WTC11 (cell line): ENCODE measurements around the gene PKP3. TPM values are rescaled to one million over a fixed set of nuclear protein-coding genes. Genes with fewer than 3 reads are reported as not detected.

ENCODE experiments used
- ATAC-seq: fragments of 200-7000 bp; cut with Tn5 transposase; 2 replicates; pipeline ENCODE4 v1.10.0; 2021; ENCODE audit warnings: mild to moderate bottlenecking, moderate library complexity
- CTCF ChIA-PET: fragments of 300-600 bp; sonication (Branson Sonifier 250); formaldehyde crosslinking; loops from one replicate; lab custom pipeline; 2021; ENCODE audit warnings: antibody characterized with exemption; lab: Charles Lee
- POLR2A ChIA-PET: fragments of 350-600 bp; sonication (Branson Sonifier 250); formaldehyde crosslinking; loops from one replicate; lab custom pipeline; 2021; ENCODE audit warnings: antibody characterized with exemption; lab: Charles Lee
- DNase-seq: peaks from one replicate; pipeline ENCODE4 v3.0.0; 2021; ENCODE audit warnings: low spot score
- H3K27ac Mint-ChIP-seq: 2 replicates; pipeline ENCODE4 v1.8.0; 2021; ENCODE audit warnings: mixed read lengths
- H3K27me3 Mint-ChIP-seq: 2 replicates; pipeline ENCODE4 v1.8.0; 2021; ENCODE audit warnings: low read depth, mild to moderate bottlenecking, moderate library complexity, mixed read lengths
- H3K36me3 Mint-ChIP-seq: 2 replicates; pipeline ENCODE4 v1.8.0; 2021; ENCODE audit warnings: mixed read lengths
- H3K4me1 Mint-ChIP-seq: 2 replicates; pipeline ENCODE4 v1.8.0; 2022; ENCODE audit warnings: mixed read lengths
- H3K4me3 Mint-ChIP-seq: 2 replicates; pipeline ENCODE4 v1.8.0; 2021; ENCODE audit warnings: mild to moderate bottlenecking, moderate library complexity, mixed read lengths
- H3K9me3 Mint-ChIP-seq: 2 replicates; pipeline ENCODE4 v1.8.0; 2021; ENCODE audit warnings: mixed read lengths
- ATF1 ChIP-seq: sonication (generic); formaldehyde crosslinking; IDR thresholded peaks from 2 replicates; pipeline ENCODE4 v1.8.1; 2023; ENCODE audit warnings: mild to moderate bottlenecking, moderate library complexity, missing genetic modification reagents
- ELF4 ChIP-seq: sonication (generic); formaldehyde crosslinking; IDR thresholded peaks from 2 replicates; pipeline ENCODE4 v1.8.1; 2022; ENCODE audit warnings: low read depth, mild to moderate bottlenecking, moderate library complexity, missing genetic modification reagents
- EMX1 ChIP-seq: fragments of 250-450 bp; sonication (Bioruptor Pico); IDR thresholded peaks from 2 replicates; pipeline ENCODE4 v1.8.0; 2021; ENCODE audit warnings: mild to moderate bottlenecking
- ETV6 ChIP-seq: sonication (generic); formaldehyde crosslinking; IDR thresholded peaks from 2 replicates; pipeline ENCODE4 v1.8.1; 2022; ENCODE audit warnings: mild to moderate bottlenecking, missing genetic modification reagents
- FOXK1 ChIP-seq: sonication (generic); formaldehyde crosslinking; IDR thresholded peaks from 2 replicates; pipeline ENCODE4 v1.8.0; 2022; ENCODE audit warnings: mild to moderate bottlenecking, moderate library complexity, missing genetic modification reagents
- FOXP1 ChIP-seq: sonication (generic); formaldehyde crosslinking; IDR thresholded peaks from 2 replicates; pipeline ENCODE4 v1.8.0; 2022; ENCODE audit warnings: missing genetic modification reagents, mild to moderate bottlenecking, moderate library complexity, borderline replicate concordance
- GTF2I ChIP-seq: fragments of 250-450 bp; sonication (Bioruptor Pico); conservative IDR thresholded peaks from 2 replicates; pipeline ENCODE4 v1.4.0; 2021; ENCODE audit warnings: mild to moderate bottlenecking
- NFATC4 ChIP-seq: fragments of 250-450 bp; sonication (Bioruptor Pico); IDR thresholded peaks from 2 replicates; pipeline ENCODE4 v1.9.0; 2021; ENCODE audit warnings: mild to moderate bottlenecking
- NFYB ChIP-seq: sonication (generic); formaldehyde crosslinking; conservative IDR thresholded peaks from 2 replicates; pipeline ENCODE4 v1.8.0; 2022; ENCODE audit warnings: low read depth, missing genetic modification reagents
- NR3C1 ChIP-seq: sonication (generic); formaldehyde crosslinking; conservative IDR thresholded peaks from 2 replicates; pipeline ENCODE4 v1.8.1; 2023; ENCODE audit warnings: low read depth, mild to moderate bottlenecking, missing genetic modification reagents
- SMAD3 ChIP-seq: sonication (generic); formaldehyde crosslinking; IDR thresholded peaks from 2 replicates; pipeline ENCODE4 v1.8.0; 2022; ENCODE audit warnings: missing genetic modification reagents, mild to moderate bottlenecking, borderline replicate concordance
- SOX15 ChIP-seq: fragments of 250-450 bp; sonication (Bioruptor Pico); IDR thresholded peaks from 2 replicates; pipeline ENCODE4 v1.9.0; 2021; ENCODE audit warnings: mild to moderate bottlenecking
- SP1 ChIP-seq: sonication (generic); formaldehyde crosslinking; conservative IDR thresholded peaks from 2 replicates; pipeline ENCODE4 v1.8.1; 2022; ENCODE audit warnings: missing genetic modification reagents
- TCF7 ChIP-seq: sonication (generic); formaldehyde crosslinking; IDR thresholded peaks from 2 replicates; pipeline ENCODE4 v1.8.0; 2022; ENCODE audit warnings: mild to moderate bottlenecking, low read depth, missing genetic modification reagents, moderate library complexity
- ZNF138 ChIP-seq: sonication (generic); formaldehyde crosslinking; conservative IDR thresholded peaks from 2 replicates; pipeline ENCODE4 v1.8.1; 2022; ENCODE audit warnings: mild to moderate bottlenecking, moderate library complexity, missing genetic modification reagents
- ZNF263 ChIP-seq: sonication (generic); formaldehyde crosslinking; IDR thresholded peaks from 2 replicates; pipeline ENCODE4 v1.8.1; 2022; ENCODE audit warnings: low read depth, mild to moderate bottlenecking, moderate library complexity, missing genetic modification reagents
- total RNA-seq: library from RNA; stranded (reverse); gene quantifications from 3 replicates; pipeline ENCODE4 v1.2.3, GENCODE V29; 2021
- TF ChIP-seq, protein P1 (sequence below): fragments of 250-450 bp; sonication (Bioruptor Pico); conservative IDR thresholded peaks from 2 replicates; pipeline ENCODE4 v1.9.0; 2021; ENCODE audit warnings: mild to moderate bottlenecking
- TF ChIP-seq, protein P2 (sequence below): sonication (generic); formaldehyde crosslinking; IDR thresholded peaks from 2 replicates; pipeline ENCODE4 v1.8.0; 2023; ENCODE audit warnings: missing genetic modification reagents
- TF ChIP-seq, protein P3 (sequence below): sonication (generic); formaldehyde crosslinking; conservative IDR thresholded peaks from 2 replicates; pipeline ENCODE4 v1.8.1; 2022; ENCODE audit warnings: mild to moderate bottlenecking, missing genetic modification reagents
- TF ChIP-seq, protein P4 (sequence below): sonication (generic); formaldehyde crosslinking; IDR thresholded peaks from 2 replicates; pipeline ENCODE4 v1.8.1; 2022; ENCODE audit warnings: missing genetic modification reagents, borderline replicate concordance
- TF ChIP-seq, protein P5 (sequence below): sonication (generic); formaldehyde crosslinking; IDR thresholded peaks from 2 replicates; pipeline ENCODE4 v1.8.1; 2022; ENCODE audit warnings: mild to moderate bottlenecking, missing genetic modification reagents, moderate library complexity, borderline replicate concordance
- TF ChIP-seq, protein P6 (sequence below): sonication (generic); formaldehyde crosslinking; IDR thresholded peaks from 2 replicates; pipeline ENCODE4 v1.8.1; 2023; ENCODE audit warnings: mild to moderate bottlenecking, missing genetic modification reagents
- TF ChIP-seq, protein P7 (sequence below): sonication (generic); formaldehyde crosslinking; IDR thresholded peaks from 2 replicates; pipeline ENCODE4 v1.8.1; 2022; ENCODE audit warnings: mild to moderate bottlenecking, moderate library complexity, missing genetic modification reagents
- TF ChIP-seq, protein P8 (sequence below): sonication (generic); formaldehyde crosslinking; IDR thresholded peaks from 2 replicates; pipeline ENCODE4 v1.8.1; 2023; ENCODE audit warnings: mild to moderate bottlenecking, missing genetic modification reagents

PKP3 gene
- total RNA-seq, 1 experiment from 2014 or later: 17.3 TPM

DNA sequence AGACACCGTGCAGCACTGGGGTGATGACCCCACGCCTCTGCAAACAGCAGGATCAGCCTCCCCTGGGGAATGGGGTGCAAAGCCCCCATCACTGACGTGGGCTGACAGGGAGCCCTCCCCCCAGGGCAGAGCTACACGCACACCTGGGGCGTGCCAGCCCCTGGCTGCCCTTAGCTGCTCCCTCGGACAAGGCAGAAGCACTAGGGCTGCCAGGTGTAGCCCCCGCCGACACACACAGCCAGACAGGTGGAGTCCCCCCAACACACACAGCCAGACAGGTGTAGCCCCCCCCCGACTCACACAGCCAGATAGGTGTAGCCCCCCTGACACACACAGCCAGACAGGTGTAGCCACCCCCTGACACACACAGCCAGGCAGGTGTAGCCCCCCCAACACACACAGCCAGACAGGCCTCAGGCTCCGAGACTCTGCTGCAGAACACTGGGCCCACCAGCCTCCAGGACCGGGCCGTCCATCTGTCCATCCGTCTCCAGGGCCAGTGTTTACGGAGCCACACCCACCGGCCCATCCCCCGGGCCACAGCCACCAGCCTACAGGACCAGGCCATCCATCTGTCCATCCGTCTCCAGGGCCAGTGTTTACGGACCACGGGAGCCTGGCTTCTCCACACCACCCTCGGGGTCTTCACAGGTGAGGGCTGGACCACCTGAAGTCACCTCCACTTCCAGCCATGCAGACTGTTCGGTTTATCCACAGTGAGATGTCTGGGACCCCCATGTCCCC lies 44.3 kb downstream of the PKP3 start (continued):
- TF ChIP-seq, protein P1, sequence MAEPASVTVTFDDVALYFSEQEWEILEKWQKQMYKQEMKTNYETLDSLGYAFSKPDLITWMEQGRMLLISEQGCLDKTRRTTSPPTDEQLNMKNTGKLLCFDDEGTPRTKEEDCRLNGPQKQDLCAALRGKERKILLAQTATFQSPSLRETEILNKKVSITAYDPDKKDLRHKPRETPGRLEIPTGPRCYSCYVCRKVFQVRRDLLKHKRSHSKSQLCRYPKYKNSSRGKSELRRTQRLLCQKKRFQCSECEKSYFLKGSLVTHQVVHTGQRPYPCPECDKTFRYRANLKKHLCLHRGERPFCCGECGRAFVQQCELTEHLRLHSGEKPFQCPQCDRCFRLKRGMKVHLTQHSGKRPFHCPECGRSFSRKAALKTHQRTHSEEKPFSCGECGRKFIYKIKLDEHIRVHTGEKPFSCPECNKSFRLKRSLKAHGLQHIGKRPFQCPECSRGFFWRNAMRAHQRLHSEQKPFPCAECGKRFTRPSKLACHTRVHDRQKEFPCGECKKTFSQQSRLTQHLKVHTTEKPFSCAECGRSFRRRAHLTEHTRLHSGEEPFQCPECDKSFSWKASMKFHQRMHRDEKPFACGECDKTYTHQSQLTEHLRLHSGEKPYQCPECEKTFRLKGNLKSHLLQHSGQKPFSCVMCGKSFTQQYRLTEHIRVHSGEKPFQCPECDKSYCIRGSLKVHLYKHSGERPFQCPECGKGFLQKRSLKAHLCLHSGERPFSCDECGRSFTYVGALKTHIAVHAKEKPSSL (CRISPR knock-in tag): no peak
- TF ChIP-seq, protein P2, sequence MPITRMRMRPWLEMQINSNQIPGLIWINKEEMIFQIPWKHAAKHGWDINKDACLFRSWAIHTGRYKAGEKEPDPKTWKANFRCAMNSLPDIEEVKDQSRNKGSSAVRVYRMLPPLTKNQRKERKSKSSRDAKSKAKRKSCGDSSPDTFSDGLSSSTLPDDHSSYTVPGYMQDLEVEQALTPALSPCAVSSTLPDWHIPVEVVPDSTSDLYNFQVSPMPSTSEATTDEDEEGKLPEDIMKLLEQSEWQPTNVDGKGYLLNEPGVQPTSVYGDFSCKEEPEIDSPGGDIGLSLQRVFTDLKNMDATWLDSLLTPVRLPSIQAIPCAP (CRISPR knock-in tag): no peak
- TF ChIP-seq NFYB (CRISPR knock-in tag) (no peak), ATF1 (no peak), GTF2I (CRISPR knock-in tag) (no peak), SOX15 (CRISPR knock-in tag) (no peak), FOXK1 (CRISPR knock-in tag) (no peak), EMX1 (CRISPR knock-in tag) (no peak), ZNF263 (no peak), SMAD3 (CRISPR knock-in tag) (no peak), FOXP1 (CRISPR knock-in tag) (no peak)
- TF ChIP-seq, protein P3, sequence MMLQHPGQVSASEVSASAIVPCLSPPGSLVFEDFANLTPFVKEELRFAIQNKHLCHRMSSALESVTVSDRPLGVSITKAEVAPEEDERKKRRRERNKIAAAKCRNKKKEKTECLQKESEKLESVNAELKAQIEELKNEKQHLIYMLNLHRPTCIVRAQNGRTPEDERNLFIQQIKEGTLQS: no peak
- TF ChIP-seq, protein P4, sequence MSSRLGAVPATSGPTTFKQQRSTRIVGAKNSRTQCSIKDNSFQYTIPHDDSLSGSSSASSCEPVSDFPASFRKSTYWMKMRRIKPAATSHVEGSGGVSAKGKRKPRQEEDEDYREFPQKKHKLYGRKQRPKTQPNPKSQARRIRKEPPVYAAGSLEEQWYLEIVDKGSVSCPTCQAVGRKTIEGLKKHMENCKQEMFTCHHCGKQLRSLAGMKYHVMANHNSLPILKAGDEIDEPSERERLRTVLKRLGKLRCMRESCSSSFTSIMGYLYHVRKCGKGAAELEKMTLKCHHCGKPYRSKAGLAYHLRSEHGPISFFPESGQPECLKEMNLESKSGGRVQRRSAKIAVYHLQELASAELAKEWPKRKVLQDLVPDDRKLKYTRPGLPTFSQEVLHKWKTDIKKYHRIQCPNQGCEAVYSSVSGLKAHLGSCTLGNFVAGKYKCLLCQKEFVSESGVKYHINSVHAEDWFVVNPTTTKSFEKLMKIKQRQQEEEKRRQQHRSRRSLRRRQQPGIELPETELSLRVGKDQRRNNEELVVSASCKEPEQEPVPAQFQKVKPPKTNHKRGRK (CRISPR knock-in tag): no peak

DNA sequence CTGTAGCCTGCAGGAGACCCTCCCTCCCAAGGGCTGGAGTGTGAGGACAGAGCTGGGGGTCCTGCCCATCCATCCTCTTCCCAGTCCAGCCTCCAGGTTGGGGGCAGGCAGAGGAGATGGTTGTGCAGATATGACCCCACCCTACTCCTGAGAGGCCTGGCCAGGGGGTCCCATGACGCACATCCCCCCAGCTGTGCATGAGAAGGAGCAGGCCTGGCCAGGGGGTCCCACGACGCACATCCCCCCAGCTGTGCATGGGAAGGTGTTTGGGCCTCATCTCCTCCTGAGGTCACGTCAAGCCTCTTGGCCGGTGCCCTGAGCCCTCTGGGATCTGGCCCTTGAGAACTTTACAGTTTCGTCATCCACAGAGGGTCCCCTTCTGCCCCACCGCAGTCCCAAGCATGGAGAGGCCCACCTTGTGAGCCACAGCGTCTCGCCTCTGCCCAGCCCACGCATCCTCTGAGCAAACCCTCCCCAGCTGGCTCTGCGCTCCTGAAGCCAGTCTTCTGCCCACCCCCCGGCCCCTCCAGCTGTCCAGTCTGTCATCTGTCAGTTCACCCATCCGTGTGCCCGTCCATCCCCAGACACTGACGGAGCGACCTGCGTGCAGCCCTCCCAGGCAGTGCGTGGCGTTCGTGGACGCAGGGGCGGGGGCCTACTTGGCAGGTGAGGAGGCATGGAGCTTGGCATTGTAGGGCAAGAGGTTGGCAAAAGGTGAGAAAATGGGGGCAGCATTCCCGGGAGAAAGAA lies 45.5 kb downstream of the PKP3 start:
- POLR2A ChIA-PET: interaction anchor here (0.5 kb wide), 1 partner anchor 26 kb away, joined by 3 read pairs; no protein-coding TSS in a partner anchor
- no peak overlapping the region for H3K27ac Mint-ChIP-seq
- CTCF ChIA-PET: interaction anchor here (0.9 to 2.8 kb wide), 6 partner anchors 9 to 189 kb away, joined by 3 to 20 read pairs (median 8); partner anchors contain the start of gene PTDSS2
- peaks cover 7% of the 10 kb centered on the region; the same call in 1 of the 2 replicates for H3K36me3 Mint-ChIP-seq
- DNase-seq (no peak), ATAC-seq (no peak)
- no peaks in the 10 kb centered on the region; the same call in 1 of the 2 replicates for H3K27me3 Mint-ChIP-seq
- H3K4me1 Mint-ChIP-seq: peaks cover 4% of the 10 kb centered on the region
- H3K9me3 Mint-ChIP-seq: peaks cover 9% of the 10 kb centered on the region
- no peak overlapping the region for H3K4me3 Mint-ChIP-seq
- TF ChIP-seq SP1 (no peak), ELF4 (no peak), ZNF138 (CRISPR knock-in tag) (no peak), NR3C1 (CRISPR knock-in tag) (no peak), TCF7 (CRISPR knock-in tag) (no peak), ETV6 (CRISPR knock-in tag) (no peak), SOX15 (CRISPR knock-in tag) (no peak), NFATC4 (no peak)
- TF ChIP-seq, protein P5, sequence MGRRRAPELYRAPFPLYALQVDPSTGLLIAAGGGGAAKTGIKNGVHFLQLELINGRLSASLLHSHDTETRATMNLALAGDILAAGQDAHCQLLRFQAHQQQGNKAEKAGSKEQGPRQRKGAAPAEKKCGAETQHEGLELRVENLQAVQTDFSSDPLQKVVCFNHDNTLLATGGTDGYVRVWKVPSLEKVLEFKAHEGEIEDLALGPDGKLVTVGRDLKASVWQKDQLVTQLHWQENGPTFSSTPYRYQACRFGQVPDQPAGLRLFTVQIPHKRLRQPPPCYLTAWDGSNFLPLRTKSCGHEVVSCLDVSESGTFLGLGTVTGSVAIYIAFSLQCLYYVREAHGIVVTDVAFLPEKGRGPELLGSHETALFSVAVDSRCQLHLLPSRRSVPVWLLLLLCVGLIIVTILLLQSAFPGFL (CRISPR knock-in tag): no peak
- TF ChIP-seq, protein P6, sequence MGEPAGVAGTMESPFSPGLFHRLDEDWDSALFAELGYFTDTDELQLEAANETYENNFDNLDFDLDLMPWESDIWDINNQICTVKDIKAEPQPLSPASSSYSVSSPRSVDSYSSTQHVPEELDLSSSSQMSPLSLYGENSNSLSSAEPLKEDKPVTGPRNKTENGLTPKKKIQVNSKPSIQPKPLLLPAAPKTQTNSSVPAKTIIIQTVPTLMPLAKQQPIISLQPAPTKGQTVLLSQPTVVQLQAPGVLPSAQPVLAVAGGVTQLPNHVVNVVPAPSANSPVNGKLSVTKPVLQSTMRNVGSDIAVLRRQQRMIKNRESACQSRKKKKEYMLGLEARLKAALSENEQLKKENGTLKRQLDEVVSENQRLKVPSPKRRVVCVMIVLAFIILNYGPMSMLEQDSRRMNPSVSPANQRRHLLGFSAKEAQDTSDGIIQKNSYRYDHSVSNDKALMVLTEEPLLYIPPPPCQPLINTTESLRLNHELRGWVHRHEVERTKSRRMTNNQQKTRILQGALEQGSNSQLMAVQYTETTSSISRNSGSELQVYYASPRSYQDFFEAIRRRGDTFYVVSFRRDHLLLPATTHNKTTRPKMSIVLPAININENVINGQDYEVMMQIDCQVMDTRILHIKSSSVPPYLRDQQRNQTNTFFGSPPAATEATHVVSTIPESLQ (CRISPR knock-in tag): no peak
- TF ChIP-seq, protein P7, sequence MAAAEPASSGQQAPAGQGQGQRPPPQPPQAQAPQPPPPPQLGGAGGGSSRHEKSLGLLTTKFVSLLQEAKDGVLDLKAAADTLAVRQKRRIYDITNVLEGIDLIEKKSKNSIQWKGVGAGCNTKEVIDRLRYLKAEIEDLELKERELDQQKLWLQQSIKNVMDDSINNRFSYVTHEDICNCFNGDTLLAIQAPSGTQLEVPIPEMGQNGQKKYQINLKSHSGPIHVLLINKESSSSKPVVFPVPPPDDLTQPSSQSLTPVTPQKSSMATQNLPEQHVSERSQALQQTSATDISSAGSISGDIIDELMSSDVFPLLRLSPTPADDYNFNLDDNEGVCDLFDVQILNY (CRISPR knock-in tag): no peak
- TF ChIP-seq, protein P8, sequence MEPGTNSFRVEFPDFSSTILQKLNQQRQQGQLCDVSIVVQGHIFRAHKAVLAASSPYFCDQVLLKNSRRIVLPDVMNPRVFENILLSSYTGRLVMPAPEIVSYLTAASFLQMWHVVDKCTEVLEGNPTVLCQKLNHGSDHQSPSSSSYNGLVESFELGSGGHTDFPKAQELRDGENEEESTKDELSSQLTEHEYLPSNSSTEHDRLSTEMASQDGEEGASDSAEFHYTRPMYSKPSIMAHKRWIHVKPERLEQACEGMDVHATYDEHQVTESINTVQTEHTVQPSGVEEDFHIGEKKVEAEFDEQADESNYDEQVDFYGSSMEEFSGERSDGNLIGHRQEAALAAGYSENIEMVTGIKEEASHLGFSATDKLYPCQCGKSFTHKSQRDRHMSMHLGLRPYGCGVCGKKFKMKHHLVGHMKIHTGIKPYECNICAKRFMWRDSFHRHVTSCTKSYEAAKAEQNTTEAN (CRISPR knock-in tag): no peak
